Left ventricle myocardium inferior (tissue), 1 donor: ENCODE data around the gene ST7. TPM values are rescaled to one million over a fixed set of nuclear protein-coding genes. Genes with fewer than 3 reads are reported as not detected.
"Not testable (repeated sequence)": the region's sequence is repeated elsewhere in the genome, so short reads cannot be mapped to it uniquely, and the experiment has no call there.

Experiments
- DNase-seq: peaks from one replicate; pipeline ENCODE4 v3.0.0-alpha.2; 2020
- H3K27ac ChIP-seq: fragments of 200-600 bp; replicated peaks from 2 replicates; pipeline ENCODE4 v1.8.0; 2021
- H3K27me3 ChIP-seq: fragments of 200-600 bp; 2 replicates; pipeline ENCODE4 v1.8.0; 2021; ENCODE audit warnings: low read depth
- H3K36me3 ChIP-seq: fragments of 200-600 bp; 2 replicates; pipeline ENCODE4 v1.8.0; 2021
- H3K4me1 ChIP-seq: fragments of 200-600 bp; 2 replicates; pipeline ENCODE4 v1.8.0; 2021
- H3K4me3 ChIP-seq: fragments of 200-600 bp; 2 replicates; pipeline ENCODE4 v1.8.0; 2021; ENCODE audit warnings: mild to moderate bottlenecking, moderate library complexity
- H3K9me3 ChIP-seq: fragments of 200-600 bp; replicated peaks from 2 replicates; pipeline ENCODE4 v1.8.0; 2021
- CTCF ChIP-seq: fragments of 200-600 bp; IDR thresholded peaks from 2 replicates; pipeline ENCODE4 v1.8.0; 2021; ENCODE audit warnings: antibody characterized with exemption, mild to moderate bottlenecking, borderline replicate concordance
- intact Hi-C: fragments of 100-400 bp; cut with micrococcal nuclease; formaldehyde crosslinking; loops from one replicate; pipeline ENCODE4 v1.11.0; 2022
- total RNA-seq: library from RNA; stranded (reverse); fragmentation: NEBNext Ultra II Directional; extraction: Animal tissue kit (Norgen Biotek cat#: 25700); gene quantifications from one replicate; pipeline ENCODE4 v1.2.1, GENCODE V29; 2021
- donor health status: DM: no; HTN: yes; CAD: no; lungs with severe emphysema.

The ST7 gene
- total RNA-seq, 1 donor from 2014 or later, result 28.5 TPM

- H3K36me3 ChIP-seq, result no peaks in the 10 kb centered on the region
- H3K4me1 ChIP-seq, result peaks cover 63% of the 10 kb centered on the region
- H3K4me3 ChIP-seq, result no peak overlapping the region
- no peak for DNase-seq
- intact Hi-C loops, result no loop called here
- no peaks in the 10 kb centered on the region for H3K9me3 ChIP-seq
- H3K27ac ChIP-seq, result no peak overlapping the region
- no peak for TF ChIP-seq CTCF
- H3K27me3 ChIP-seq, result no peaks in the 10 kb centered on the region
These were observed 14.1 kb downstream of the ST7 start for GRCh38 chr7:116967254-116967922.

- H3K4me3 ChIP-seq, result no peak overlapping the region
- DNase-seq, result no peak
- H3K27me3 ChIP-seq, result no peaks in the 10 kb centered on the region
- peaks cover 57% of the 10 kb centered on the region for H3K4me1 ChIP-seq
- H3K36me3 ChIP-seq, result no peaks in the 10 kb centered on the region
- intact Hi-C loops, result no loop called here
- no peaks in the 10 kb centered on the region for H3K9me3 ChIP-seq
- no peak overlapping the region for H3K27ac ChIP-seq
- TF ChIP-seq CTCF, result no peak
These were observed 14.7 kb downstream of the ST7 start for GRCh38 chr7:116967983-116968382.

GRCh38 chr7:116968631-116969030 is 15.3 kb downstream of the ST7 start:
- Histone ChIP-seq H3K4me1 (peaks cover 51% of the 10 kb centered on the region), H3K27me3 (no peaks in the 10 kb centered on the region), H3K9me3 (no peaks in the 10 kb centered on the region), H3K4me3 (no peak overlapping the region), H3K27ac (no peak overlapping the region), H3K36me3 (no peaks in the 10 kb centered on the region)
- no peak for TF ChIP-seq CTCF
- no peak for DNase-seq
- intact Hi-C loops, result no loop called here

DNA sequence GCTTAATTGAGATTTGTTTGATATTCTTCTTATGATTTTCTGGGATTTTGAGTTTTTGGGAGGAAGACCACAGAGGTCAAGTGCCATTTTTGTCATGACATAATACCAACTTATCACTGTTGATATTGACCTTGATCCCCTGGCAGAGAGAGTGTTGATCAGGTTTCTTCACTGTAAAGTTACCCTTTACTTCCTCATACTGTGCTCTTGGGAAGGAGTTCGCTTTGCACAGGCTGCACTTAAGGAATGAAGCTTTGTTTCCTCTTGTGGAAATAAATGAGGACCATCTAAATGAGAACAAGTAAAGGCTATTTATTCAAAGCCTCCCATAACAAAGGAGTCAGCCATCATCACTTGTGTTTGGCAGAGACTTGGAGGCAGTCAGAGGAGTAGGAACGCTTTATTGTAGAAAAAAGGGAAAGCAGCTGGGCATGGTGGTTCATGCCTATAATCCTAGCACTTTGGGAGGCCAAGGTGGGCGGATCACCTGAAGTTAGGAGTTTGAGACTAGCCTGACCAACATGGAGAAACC is 16.1 kb downstream of the ST7 start:
- Histone ChIP-seq H3K9me3 (no peaks in the 10 kb centered on the region), H3K36me3 (no peaks in the 10 kb centered on the region), H3K4me3 (no peak overlapping the region), H3K27me3 (no peaks in the 10 kb centered on the region), H3K27ac (no peak overlapping the region), H3K4me1 (peaks cover 43% of the 10 kb centered on the region)
- no peak for DNase-seq
- intact Hi-C loops, result no loop called here
- no peak for TF ChIP-seq CTCF

DNA sequence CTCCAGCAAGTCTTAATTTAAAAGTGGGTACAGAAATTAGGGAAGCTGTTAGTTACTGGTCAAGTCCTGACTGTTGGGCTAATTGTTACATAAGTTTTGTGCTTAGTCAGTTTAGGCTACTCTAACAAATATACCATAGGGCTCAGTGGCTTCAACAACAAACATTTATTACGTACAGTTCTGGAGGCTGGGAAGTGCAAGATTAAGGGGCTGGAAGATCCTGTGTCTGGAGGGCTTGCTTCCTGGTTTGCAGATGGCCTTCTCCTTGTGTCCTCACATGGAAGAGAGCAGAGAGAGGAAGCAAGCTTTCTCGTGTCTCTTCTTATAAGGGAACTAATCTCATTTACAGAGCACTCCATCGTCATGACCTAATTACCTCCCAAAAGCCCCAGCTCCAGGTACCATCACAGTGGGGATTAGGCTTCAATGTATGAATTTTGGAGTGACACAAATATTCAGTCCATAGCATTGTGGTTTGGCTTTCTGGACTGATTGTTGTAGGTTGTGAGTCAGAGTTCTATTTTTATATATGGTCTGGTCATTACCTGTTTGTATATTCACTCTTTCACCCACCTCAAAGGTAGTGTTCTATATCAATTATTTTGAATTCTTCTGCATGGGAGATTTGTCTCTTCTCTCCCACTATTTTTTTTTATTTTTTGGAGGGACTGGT is 17.1 kb downstream of the ST7 start:
- DNase-seq, result no peak

DNA sequence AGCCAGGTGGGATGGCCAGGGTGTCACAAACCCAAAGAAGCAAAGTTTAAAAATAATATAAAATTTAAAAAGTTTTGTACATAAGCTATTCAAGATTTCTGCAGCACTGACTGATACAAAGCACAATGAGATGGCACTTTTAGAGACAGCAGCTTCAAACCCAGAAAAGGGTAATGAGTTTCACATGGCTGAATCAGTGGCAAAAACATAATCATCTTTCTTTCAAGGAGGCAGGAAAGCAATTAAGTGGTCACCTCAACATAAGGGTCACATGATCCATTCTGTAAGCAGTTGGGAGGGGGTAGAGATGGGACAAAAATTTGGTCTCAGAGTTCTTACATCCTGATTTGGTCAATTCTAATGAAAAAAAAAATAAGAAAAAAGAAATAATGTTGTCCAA is 17.9 kb downstream of the ST7 start:
- H3K27me3 ChIP-seq, DNase-seq, intact Hi-C loops, H3K36me3 ChIP-seq, H3K9me3 ChIP-seq, H3K27ac ChIP-seq, H3K4me3 ChIP-seq: not testable (repeated sequence)
- peaks cover 38% of the 10 kb centered on the region for H3K4me1 ChIP-seq

More for the DNA sequence above, 17.1 kb downstream of the ST7 start:
- Histone ChIP-seq H3K4me3 (no peak overlapping the region), H3K9me3 (no peaks in the 10 kb centered on the region), H3K27ac (no peak overlapping the region), H3K4me1 (peaks cover 41% of the 10 kb centered on the region), H3K27me3 (no peaks in the 10 kb centered on the region), H3K36me3 (no peaks in the 10 kb centered on the region)
- no peak for TF ChIP-seq CTCF
- intact Hi-C loops, result no loop called here
